SW480 (cell line): ENCODE data around the gene LRRC45.
A peak's percentile ranks its signal among the peaks of the same experiment; 100 is the strongest.

Source experiments
- DNase-seq: peaks from one replicate; pipeline ENCODE4 v3.0.0-alpha.2; 2016; ENCODE audit warnings: low spot score

The LRRC45 gene

DNA sequence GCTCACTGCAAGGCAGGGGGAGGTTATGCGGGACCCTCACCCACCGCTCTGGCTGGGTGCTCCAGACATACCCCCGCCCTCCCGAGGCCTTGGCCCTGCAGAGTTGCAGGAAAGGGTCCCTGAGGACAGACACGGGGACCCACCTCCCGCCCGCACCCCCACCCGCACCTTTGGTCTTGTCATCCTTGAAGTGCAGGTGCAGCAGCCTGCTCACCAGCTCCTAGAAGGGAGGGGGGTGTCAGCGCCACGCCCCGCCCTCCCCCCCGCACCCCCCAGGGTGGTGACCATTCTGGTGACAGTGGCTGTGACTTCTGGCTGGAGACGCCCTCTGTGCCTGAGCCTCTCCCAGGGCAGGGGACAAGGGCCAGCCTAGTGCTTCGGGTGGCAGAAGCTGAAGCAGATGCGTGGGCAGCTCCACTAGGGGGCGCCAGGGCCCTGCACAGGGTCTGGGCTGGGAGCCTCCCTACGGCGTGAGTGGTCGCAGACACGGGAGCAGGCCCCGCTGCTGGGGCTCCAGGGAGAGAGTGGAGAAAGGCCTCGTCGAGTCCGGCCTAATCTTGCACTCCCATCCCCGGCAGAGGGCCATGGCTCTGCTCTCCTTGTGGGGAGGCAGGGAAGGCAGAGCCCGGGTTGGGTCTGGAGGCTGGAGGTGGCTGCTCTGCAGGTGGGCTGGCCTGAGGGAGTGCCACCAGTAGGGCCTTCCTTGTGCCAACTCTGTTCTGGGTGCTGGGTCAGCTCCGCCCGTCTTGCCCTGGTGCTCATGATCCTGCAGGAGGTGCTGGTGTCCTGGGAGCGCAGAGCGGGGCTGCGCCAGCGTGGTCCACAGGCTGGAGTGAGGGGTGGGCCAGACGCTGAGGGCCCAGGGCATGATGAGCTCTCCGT, 3.2 kb upstream of the LRRC45 start:
- peak; percentile 82 for DNase-seq

DNA sequence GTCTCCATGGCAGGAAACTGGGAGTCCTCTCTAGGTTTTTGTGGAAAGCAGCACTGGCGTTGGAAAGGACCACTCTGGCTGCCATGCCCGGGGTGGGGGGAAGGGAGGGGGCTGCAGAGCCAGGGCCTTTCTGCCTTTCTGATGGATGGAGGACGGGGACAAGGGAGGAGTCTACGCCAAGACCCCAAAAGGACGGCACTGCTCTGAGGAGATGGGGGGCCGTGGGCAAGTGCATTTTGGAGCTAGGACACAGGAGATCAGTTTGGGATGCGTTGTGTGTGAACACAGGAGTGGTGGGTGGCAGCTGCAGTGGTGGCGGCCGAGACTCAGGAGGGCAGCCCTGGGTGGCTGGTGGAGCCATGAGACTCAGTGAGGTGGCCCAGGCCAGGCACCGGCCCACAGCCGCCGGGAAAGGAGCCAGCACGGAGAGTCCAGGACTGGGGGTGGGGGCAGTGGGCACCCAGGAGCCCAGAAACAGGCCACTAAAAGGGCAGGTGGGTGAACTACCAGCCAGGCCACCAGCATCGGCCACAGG, 2.5 kb upstream of the LRRC45 start:
- no peak for DNase-seq

DNA sequence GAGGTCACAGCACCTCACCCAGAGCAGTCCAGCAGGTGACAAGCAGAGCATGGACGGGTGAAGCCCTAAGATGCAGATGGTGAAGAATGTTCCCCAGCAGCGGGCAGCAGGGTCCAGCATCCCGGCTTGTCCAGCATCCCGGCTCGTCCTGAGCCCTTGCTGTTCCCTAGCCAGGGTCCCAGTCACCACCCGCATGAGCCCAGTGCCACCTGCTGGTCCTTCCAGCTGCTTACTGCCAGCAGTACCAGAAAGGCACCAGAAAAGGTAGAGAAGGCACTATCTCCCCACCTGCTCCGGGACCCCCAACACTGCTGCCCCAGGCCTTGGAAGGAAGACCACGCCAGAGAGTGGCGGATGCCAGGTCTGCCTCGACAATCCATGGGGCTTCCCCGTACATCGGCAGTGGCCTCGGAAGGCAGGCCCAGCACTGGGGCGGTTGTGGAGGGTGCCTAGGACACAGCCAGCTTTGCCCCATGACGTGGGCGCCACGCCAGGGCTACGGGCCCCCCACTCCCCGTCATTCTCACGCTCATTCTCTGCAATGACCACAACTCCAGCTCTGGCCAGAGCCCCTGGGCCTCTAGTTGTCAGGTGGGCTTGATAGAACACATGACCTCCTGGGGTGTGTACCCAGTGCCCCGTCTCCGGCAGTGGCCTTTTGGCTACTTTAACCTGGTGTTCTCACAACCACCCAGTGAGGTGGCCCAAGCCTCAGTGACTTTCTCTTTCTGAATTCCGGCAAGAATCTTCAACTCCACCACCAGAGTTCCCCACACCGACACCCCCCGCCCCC, 1.8 kb upstream of the LRRC45 start:
- peak; percentile 89 for DNase-seq

DNA sequence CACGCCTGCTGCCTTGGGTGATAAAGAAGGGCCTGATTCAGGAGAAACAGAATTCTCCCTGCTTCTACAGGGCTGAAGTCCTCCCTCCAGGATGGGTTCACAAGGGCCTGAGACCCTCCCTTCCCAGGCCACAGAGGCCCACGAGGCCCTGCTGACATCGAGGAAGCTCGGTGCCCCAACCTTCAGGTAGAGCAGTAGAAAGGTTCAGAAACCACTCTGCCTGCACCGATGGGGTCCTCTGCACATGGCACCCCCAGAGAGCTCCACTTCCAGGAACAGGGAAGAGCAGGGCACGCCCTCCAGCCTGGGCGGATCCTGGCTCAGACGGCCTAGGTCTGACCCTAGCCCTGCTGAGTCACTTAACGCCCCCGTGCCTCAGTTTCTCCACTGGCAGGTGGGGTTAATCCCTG, 1.2 kb upstream of the LRRC45 start:
- peak; percentile 52 for DNase-seq

DNA sequence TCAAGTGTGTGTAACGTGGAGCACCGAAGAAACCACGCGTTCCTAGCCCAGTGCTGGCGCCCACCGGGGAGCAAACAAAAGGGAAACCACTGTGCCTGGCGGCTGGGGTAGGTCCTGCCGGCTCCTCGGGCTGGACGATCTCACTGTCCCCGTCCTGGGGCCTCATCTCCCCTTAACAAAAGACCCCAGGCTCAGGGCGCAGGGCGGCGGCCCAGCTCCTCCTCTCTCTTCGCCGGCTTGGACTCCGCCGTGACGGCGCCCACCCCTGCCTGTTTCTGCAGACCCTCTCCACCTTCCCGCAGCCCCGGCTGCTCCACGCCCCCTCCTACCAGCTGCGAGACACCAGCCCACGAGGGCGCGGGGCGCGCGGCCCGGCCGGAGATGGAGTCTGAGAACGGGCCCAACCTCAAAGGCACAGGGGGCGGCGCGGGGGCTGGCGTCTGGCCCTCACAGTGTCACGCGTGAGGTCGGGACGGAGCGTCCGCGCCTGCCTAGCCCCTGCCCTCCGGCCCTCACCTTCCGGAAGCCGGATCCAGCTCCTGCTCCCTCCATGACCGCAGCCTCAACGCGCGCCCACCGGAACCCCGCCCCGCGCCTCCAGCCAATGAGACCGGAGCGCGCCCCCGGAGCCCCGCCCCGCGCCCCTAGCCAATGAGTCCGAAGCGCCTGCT, 660 bp upstream of the LRRC45 start, which contains the start of gene CENPX:
Gene CENPX, minus strand, starts transcription at position 569 of the 671 bp plus-strand sequence. Its CDS starts 17 bp downstream, at position 552.
- peak; percentile 48 for DNase-seq

DNA sequence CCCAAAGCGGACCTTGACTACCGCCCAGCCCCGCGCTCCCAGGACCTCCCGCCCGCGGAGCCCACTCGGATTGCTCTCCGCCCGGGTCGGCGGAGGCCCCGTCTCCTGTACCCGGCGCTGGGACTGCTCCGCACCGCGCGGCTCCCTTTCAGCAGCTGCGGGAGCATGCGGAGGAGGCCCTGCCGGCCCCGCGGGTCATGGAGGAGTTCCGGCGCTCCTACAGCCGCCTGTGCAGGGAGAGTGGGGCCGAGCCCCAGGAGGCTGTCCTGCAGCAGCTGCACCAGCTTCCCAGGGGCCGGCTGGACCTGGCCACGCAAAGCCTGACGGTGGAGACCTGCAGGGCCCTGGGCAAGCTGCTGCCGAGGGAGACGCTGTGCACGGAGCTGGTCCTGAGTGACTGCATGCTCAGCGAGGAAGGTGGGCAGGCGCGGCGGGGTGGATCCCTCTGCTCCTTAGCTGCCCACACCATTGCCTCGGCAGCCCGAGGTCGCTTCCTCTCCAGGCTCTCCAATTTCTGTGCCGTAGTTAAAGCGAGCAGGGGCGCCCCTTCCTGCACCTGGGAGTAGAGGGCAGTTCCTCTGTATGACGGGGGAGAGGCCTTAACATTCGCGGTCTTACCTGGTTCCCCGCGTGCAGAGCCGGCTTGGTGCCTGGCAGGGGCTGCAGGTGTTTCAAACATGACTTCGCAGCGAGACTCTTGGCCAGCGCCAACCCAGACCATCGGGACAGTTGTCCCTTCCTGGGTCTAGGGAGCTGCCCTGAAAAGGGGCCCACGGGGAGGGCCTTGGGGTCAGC, 539 bp downstream of the LRRC45 start:
- DNase-seq: peak; percentile 47

DNA sequence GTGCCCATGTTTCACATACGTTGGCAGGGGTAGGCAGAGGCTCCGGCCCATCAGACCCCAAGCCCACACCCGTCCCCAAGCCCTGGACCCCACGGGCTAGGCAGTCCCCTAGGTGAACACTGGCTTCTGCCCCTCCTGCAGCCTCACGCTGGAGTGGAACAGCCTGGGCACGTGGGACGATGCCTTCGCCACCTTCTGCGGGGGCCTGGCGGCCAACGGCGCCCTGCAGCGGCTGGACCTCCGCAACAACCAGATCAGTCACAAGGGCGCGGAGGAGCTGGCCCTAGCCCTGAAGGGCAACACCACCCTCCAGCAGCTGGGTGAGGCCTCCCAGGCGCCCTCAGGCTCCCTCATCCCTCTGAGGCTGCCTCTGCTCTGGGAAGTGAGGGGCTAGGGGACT, 1.8 kb downstream of the LRRC45 start:
- DNase-seq: no peak

DNA sequence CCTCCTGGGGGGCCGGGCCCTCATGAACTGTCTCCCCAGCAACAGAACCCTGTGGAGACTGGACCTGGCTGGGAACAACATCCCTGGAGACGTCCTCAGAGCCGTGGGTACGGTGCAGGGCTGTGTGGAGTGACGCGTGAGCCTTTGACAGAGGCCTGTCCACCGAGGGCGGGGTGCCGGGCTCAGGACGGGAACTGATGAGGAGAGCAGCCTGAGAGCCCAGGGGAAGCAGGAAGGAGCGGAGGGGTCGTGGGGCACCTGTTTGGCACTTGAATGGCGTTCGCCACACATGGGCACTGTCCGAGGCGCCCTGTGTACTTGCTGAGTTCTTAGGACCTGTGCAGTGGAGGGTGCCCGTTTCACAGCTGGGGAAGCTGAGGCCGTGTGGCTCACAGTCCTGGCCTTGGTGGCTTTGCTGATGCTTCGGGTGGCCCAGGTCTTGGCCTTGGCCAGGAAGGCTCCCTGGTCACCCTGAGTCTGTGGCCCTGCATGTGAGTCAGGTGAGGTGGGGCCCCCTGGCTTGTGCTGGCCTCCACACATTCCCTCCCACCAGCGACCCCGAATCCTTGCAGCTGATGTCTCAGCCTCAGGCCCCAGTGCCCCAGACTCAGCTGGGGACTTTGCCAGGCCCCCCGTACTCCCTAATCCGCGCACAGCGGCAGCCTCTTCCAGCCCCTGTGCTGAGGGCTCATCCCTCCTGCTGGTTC, 2.4 kb downstream of the LRRC45 start:
- DNase-seq: no peak

DNA sequence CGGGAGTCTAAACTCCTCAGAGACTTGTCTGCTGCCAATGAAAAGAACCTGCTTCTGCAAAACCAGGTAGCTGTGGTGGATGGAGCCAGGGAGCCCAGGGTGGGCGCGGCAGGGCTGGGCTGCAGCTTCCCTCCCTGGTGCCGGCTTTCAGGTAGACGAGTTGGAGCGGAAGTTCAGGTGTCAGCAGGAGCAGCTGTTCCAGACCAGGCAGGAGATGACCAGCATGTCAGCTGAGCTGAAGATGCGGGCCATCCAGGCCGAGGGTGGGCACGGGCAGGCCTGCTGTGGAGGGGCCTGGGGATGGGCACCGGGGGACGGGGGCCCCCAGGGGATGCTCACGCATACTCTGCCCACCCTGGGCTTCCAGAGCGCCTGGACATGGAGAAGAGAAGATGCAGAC, 5.1 kb downstream of the LRRC45 start:
- DNase-seq: no peak

DNA sequence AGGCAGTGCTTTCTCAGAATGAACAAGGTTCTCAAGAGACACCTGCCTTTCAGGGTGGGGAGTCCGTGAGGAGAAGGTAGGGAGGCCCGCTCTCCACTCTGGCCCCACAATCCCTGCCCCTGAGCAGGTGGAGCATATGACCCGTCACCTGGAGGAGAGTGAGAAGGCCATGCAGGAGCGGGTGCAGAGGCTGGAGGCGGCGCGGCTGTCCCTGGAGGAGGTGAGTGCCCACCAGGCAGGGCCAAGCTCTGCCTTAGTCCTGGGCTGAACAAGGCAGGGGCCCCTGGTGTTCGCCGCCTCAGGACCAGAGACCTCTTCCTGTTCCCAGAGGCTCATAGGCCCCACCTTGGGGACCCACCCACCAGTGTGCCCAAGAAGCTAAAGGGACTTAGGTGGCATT, 5.9 kb downstream of the LRRC45 start:
- no peak for DNase-seq

DNA sequence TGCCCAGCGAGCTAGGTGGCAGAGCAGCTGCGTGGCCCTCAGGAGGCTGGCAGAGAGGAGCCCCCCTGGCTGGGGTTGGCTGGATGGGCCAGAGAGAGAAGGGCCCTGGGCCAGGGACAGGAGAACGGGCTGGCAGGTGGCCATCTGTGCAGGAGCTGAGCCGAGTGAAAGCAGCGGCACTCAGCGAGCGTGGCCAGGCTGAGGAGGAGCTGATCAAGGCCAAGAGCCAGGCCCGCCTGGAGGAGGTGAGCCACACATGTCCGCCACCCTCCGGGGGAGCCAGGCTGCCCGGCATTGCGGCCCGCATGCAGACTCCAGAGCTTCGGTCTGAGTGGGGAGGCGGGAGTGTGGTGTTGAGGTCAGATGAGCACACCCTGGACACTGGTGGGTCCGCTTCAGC, 6.3 kb downstream of the LRRC45 start:
- DNase-seq: no peak

DNA sequence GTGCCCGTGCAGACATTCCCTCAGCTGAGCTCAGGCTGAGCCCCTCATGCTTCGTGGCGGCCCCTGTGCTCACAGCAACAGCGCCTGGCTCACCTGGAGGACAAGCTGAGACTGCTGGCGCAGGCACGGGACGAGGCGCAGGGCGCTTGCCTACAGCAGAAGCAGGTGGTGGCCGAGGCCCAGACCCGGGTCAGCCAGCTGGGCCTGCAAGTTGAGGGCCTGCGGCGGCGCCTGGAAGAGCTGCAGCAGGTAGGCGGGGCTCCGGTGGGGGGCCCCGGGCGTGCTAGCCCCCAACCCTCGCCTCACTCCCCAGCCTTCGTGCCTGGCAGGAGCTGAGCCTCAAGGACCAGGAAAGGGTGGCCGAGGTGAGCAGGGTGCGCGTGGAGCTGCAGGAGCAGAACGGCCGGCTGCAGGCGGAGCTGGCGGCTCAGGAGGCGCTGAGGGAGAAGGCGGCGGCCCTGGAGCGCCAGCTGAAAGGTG, 6.9 kb downstream of the LRRC45 start:
- no peak for DNase-seq

DNA sequence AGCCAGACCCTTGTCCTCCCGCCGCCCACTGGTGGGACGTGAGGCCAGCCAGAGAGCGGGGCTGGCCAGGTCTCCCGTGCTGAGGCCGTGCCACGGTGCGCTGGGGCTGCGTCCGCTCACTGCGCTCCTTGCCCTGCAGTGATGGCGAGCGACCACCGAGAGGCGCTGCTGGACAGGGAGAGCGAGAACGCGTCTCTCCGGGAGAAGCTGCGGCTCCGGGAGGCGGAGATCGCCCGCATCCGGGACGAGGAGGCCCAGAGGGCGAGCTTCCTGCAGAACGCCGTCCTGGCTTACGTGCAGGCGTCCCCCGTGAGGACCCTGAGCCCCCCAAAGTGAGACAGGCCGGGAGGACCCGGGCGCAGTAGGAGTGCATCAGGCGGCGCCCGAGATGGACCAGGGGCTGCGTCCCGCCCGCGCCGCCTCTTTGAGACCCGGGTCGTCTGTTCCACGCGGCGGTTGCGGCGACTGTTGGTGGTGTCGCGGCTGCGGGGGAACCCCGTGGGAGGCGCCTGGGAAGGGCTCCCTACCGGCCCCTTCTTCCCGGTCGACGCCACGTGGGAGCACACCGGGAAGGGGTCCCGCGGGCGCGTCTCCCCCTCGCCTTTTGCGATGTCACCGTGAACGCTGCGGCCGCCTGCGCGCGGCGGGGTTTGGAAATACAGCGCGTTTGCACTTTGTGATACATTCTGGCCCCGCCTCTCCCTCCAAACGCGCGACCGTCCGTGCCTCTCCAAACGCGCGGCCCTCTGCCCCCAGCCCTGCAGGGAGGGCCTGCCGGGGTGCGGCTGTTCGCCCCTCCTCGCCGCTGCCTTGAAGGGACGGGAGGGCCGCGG, 7.6 kb downstream of the LRRC45 start:
- peak; percentile 84 for DNase-seq

DNA sequence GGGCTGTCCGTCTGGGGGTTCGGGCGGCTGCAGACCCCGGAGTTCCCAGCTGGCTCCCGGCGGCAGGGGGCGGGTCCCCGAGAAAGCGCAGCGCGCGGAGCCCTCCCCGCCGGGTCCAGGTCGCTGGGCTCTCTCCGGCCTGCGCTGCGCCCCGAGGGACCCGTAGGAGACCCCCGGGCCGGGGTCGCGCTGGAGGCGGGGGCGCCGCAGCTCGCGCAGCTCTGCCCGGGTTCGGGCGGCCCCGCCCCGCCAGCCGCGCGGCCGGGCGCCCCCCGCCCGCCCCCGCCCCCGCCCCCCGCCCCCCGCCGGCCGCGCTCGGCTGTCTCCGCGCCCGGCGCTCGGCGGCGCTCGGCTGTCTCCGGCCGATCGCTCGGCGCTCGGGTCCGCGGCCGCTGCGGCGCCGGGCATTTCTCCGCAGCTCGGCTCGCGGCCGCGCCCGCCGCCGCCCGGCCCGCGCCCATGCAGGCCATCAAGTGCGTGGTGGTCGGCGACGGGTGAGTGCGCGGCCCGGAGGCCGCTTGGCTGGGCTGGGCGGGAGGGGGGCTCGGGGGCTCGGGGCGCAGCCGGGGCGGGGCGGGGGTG, 8.3 kb downstream of the LRRC45 start, which contains the start of gene RAC3:
Gene RAC3, plus strand, starts transcription at position 376 of the 582 bp plus-strand sequence. Its CDS starts 84 bp downstream, at position 460.
- no peak for DNase-seq

DNA sequence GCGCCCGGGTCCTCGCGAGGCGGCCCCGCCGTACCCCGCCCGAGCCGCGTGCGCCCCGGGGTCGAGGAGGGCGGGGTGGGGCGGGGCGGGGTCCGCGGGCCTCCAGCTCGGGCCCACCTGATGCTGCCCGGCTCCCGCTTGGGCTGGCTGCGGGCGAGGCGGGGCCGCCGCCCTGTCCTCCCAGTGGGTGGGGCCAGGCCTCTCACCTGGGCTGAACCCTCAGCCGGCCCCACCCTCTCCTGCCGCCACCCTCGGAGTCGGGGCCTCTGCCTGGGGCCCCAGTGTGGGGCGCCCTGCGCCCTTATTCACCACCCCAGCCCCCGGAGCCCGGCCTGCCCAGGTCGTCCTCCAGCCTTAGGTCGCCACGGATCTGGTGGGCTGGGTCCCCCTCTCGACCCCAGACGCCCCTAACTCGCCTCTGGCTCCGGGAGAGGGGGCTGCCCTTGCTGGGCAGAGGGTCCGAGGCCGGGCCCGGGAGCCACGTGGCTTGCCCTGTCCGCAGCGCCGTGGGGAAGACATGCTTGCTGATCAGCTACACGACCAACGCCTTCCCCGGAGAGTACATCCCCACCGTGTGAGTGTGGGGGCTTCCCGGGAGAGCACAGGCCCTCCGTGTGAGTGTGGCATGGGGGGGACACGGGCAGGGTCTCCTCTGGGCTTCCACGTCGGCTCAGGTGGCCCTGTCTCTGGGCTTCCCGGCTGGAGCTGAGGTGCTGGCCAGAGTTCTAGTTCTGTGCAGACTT, 9.0 kb downstream of the LRRC45 start:
- peak; percentile 53 for DNase-seq

DNA sequence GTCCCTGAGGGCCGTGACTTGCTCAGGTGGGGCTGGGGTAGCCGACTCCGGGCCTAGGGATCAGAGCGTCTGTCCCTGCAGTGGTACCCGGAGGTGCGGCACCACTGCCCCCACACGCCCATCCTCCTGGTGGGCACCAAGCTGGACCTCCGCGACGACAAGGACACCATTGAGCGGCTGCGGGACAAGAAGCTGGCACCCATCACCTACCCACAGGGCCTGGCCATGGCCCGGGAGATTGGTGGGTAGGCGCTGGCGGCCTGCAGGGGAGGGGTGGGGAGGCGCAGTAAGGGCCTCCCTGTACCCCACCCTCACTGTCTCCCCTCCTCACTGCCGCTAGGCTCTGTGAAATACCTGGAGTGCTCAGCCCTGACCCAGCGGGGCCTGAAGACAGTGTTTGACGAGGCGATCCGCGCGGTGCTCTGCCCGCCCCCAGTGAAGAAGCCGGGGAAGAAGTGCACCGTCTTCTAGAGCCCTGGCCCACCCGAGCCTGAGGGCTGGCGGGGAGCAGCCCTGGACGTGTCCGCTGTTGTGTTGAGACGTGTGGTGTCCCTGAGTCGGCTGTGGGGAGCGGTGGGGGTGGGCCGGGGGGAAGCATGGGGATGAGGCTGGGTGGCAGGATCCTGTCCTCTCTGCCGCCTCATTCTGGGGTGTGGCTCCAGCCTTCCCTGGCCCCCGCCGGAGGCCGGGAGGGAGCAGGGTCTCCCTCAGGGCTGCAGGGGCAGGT, 10.4 kb downstream of the LRRC45 start:
- no peak for DNase-seq

DNA sequence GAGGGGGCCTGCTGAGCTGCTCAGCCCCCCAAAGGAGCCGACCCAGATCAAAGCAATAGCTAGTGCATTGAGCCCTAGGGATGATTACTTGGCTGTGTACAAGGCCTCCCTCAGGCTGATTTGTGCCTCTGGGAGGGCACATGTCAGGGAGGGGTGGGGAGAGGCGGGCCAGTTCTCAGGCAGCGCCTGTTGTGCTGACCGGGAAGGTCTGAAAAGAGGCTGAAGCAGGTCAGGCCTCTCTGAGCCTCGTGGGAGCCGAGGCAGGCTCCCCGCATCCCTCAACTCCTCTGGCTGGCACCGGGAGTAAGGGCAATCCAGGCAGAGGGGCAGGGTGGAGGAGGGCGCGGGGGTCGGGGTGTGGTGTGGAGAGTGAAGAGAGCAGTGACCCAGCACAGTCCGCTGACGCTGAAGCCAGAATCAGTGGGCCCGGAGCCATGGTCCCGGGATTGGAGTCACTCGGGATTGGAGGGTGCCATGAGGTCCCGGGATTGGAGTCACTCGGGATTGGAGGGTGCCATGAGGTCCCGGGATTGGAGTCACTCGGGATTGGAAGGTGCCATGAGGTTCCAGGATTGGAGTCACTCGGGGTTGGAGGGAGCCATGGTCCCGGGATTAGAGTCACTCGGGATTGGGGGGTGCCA, 11.4 kb downstream of the LRRC45 start:
- no peak for DNase-seq
